Measurements from ENCODE around the gene ACP1. TPM values are rescaled to one million over a fixed set of nuclear protein-coding genes. Genes with fewer than 3 reads are reported as not detected.

ACP1 gene
- total and polyA plus RNA-seq, 5 donors from 2014 or later: 77.2 to 175 (median 166) TPM

DNA sequence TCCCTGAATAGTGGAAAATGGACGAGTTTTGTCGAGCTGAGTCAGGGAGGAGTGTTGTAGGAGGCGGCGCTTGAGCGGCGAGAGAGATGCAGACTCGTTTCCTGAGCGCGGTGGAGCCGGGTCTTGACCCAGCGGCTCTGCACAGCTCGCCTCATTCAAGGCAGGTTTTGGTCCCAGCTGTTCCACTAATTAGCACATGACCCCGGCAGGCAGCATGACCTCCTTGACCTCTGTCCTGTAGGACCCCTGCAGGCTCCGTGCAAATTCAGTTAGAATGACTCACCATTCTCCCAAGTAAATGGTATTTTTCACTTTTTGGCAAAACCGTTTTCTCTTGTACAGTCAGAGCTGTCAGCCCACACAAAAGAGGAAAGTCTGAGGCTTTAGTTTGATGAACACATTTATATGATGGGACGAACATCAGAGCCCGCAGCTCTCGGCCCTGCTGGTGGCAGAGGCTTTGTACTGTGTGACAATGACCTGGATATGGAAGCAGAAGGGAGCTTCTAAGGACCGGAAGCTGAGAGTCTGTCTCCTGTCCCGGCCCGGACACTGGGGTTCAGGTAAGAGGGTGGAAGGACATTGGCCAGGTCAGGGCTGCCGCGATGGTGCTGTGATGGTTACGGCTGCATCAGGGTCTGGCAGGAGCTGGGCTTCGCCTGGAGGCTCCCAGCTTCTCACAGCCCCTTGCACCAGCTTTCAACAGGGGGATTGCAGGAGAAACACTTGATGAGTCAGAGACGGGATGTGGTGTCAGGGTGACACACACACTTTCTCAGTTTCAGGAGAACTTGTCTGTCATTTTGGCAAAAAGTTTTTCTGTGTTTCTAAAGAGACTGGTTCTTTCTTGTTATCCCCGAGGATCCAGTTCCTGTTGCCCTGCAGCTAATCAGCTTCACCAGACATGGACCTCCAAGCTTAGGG is 53.0 kb downstream of the ACP1 start:
- H3K4me1 Mint-ChIP-seq: peaks cover 0 to 12% (median 4%) of the 10 kb centered on the region in 4 donors
- peak overlapping the region in 1 of 3 donors; percentile 20 for H3K27ac Mint-ChIP-seq
- H3K27ac ChIP-seq (ENCODE audit: insufficient read depth, low read length, poor library complexity, severe bottlenecking): no peak overlapping the region
- H3K9me3 ChIP-seq (ENCODE audit: control insufficient read depth in 2 of 2, low read length in 2 of 2): no peaks in the 10 kb centered on the region
- DNase-seq: peak in 1 of 3 donors; percentile 46
- peak overlapping the region in 2 of 4 donors; percentile 61 to 68 for H3K4me3 Mint-ChIP-seq
- no peaks in the 10 kb centered on the region for H3K36me3 Mint-ChIP-seq
- no peak for ATAC-seq (ENCODE audit: low read depth in 2 of 2)
- no peaks in the 10 kb centered on the region for H3K4me1 ChIP-seq (ENCODE audit: control insufficient read depth, insufficient read depth, low read length, poor library complexity, severe bottlenecking)
- no peaks in the 10 kb centered on the region for H3K27me3 ChIP-seq (ENCODE audit: control insufficient read depth, insufficient read depth, low read length)
- peaks cover 5% of the 10 kb centered on the region for H3K27me3 Mint-ChIP-seq
- H3K9me3 Mint-ChIP-seq: peaks cover 0 to 1% (median 0%) of the 10 kb centered on the region in 7 donors
- no peak overlapping the region for H3K4me3 ChIP-seq (ENCODE audit: low read depth, low read length)
- no peaks in the 10 kb centered on the region for H3K36me3 ChIP-seq (ENCODE audit: control insufficient read depth, insufficient read depth, low read length)

DNA sequence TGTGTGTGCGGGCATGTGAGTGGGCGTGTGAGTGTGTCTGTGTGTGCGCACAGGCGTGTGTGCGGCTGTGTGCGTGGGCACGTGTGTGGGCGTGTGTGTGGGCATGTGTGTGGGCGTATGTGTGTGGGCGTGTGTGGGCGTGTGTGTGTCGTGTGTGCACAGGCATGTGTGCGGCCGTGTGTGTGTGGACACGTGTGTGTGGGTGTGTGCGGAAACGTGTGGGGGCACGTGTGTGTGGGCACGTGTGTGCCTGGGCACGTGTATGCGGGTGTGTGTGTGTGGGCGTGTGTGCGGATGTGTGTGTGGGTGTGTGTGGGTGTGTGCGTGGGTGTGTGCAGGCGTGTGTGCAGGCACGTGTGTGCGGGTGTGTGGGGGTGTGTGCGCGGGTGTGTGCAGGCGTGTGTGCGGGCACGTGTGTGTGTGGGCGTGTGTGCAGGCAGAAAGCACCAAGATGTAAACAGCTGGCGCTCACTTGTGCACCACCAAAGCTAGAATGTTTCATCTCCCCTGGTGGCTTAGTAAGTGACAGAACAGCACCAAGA is 54.4 kb downstream of the ACP1 start:
- no peak overlapping the region for H3K4me3 Mint-ChIP-seq
- H3K27me3 Mint-ChIP-seq: peaks cover 5% of the 10 kb centered on the region
- H3K4me1 Mint-ChIP-seq: peaks cover 0 to 12% (median 4%) of the 10 kb centered on the region in 4 donors
- no peak for DNase-seq
- no peaks in the 10 kb centered on the region for H3K4me1 ChIP-seq (ENCODE audit: control insufficient read depth, insufficient read depth, low read length, poor library complexity, severe bottlenecking)
- H3K4me3 ChIP-seq (ENCODE audit: low read depth, low read length): no peak overlapping the region
- H3K27me3 ChIP-seq (ENCODE audit: control insufficient read depth, insufficient read depth, low read length): no peaks in the 10 kb centered on the region
- H3K27ac ChIP-seq (ENCODE audit: insufficient read depth, low read length, poor library complexity, severe bottlenecking): no peak overlapping the region
- H3K36me3 Mint-ChIP-seq: no peaks in the 10 kb centered on the region
- peak overlapping the region in 2 of 3 donors; percentile 38 to 82 for H3K27ac Mint-ChIP-seq
- peaks cover 0 to 1% (median 0%) of the 10 kb centered on the region in 7 donors for H3K9me3 Mint-ChIP-seq
- ATAC-seq (ENCODE audit: low read depth in 2 of 2): no peak
- no peaks in the 10 kb centered on the region for H3K36me3 ChIP-seq (ENCODE audit: control insufficient read depth, insufficient read depth, low read length)
- no peaks in the 10 kb centered on the region for H3K9me3 ChIP-seq (ENCODE audit: control insufficient read depth in 2 of 2, low read length in 2 of 2)

DNA sequence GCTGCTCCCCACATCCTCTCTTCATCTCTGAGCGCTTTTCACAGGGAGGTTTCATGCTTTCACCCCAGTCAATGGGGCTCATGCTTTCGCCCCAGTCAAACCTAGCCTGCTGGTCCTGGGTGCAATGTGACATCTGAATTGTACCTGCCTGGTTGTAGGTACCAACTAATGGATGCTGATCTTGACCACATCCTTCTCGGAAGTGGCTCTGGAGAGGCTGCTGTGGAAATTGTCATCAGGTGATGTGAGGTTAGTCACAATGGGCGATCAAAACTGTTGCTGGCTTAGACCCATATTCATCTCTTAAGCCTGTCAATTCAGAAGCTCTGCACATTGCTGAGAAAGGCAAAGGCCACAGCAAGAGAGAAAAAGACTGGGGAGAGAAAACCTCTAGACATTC is 55.8 kb downstream of the ACP1 start:
- no peak overlapping the region for H3K27ac Mint-ChIP-seq
- H3K4me1 ChIP-seq (ENCODE audit: control insufficient read depth, insufficient read depth, low read length, poor library complexity, severe bottlenecking): no peaks in the 10 kb centered on the region
- no peak overlapping the region for H3K4me3 Mint-ChIP-seq
- no peaks in the 10 kb centered on the region for H3K36me3 Mint-ChIP-seq
- no peaks in the 10 kb centered on the region for H3K9me3 ChIP-seq (ENCODE audit: control insufficient read depth in 2 of 2, low read length in 2 of 2)
- no peak overlapping the region for H3K27ac ChIP-seq (ENCODE audit: insufficient read depth, low read length, poor library complexity, severe bottlenecking)
- no peaks in the 10 kb centered on the region for H3K27me3 ChIP-seq (ENCODE audit: control insufficient read depth, insufficient read depth, low read length)
- no peak overlapping the region for H3K4me3 ChIP-seq (ENCODE audit: low read depth, low read length)
- peaks cover 5% of the 10 kb centered on the region for H3K27me3 Mint-ChIP-seq
- H3K4me1 Mint-ChIP-seq: peaks cover 0 to 12% (median 4%) of the 10 kb centered on the region in 4 donors
- ATAC-seq (ENCODE audit: low read depth in 2 of 2): no peak
- peaks cover 0 to 1% (median 0%) of the 10 kb centered on the region in 7 donors for H3K9me3 Mint-ChIP-seq
- no peak for DNase-seq
- no peaks in the 10 kb centered on the region for H3K36me3 ChIP-seq (ENCODE audit: control insufficient read depth, insufficient read depth, low read length)

DNA sequence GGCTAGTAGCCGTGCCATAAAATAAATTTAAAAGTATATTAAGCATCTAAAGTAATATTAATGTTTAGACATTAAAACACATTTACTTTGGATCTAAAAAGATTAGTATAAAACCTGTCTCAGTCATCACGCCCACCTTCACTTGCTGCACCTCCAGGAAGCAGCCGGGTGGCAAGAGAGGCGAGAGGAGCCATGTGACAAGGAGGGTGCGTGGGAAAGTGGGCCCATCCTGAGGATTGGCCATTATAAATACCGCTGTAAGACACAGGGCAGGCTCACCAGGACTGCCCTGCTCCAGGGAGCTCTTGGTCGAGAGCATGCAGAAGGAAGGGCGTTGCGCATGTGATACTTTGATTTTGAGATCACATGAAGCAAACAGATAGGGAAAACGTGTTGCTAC is 57.6 kb downstream of the ACP1 start:
- H3K4me1 ChIP-seq (ENCODE audit: control insufficient read depth, insufficient read depth, low read length, poor library complexity, severe bottlenecking): no peaks in the 10 kb centered on the region
- Mint-ChIP-seq H3K9me3 (peaks cover 0 to 10% (median 6%) of the 10 kb centered on the region in 7 donors), H3K27me3 (peaks cover 11% of the 10 kb centered on the region), H3K4me1 (peaks cover 0 to 7% (median 4%) of the 10 kb centered on the region in 4 donors), H3K27ac (peak overlapping the region in 1 of 3 donors; percentile 47), H3K4me3 (no peak overlapping the region), H3K36me3 (no peaks in the 10 kb centered on the region)
- no peak overlapping the region for H3K4me3 ChIP-seq (ENCODE audit: low read depth, low read length)
- no peaks in the 10 kb centered on the region for H3K27me3 ChIP-seq (ENCODE audit: control insufficient read depth, insufficient read depth, low read length)
- no peak overlapping the region for H3K27ac ChIP-seq (ENCODE audit: insufficient read depth, low read length, poor library complexity, severe bottlenecking)
- ATAC-seq (ENCODE audit: low read depth in 2 of 2): no peak
- H3K9me3 ChIP-seq (ENCODE audit: control insufficient read depth in 2 of 2, low read length in 2 of 2): no peaks in the 10 kb centered on the region
- no peak for DNase-seq
- no peaks in the 10 kb centered on the region for H3K36me3 ChIP-seq (ENCODE audit: control insufficient read depth, insufficient read depth, low read length)

DNA sequence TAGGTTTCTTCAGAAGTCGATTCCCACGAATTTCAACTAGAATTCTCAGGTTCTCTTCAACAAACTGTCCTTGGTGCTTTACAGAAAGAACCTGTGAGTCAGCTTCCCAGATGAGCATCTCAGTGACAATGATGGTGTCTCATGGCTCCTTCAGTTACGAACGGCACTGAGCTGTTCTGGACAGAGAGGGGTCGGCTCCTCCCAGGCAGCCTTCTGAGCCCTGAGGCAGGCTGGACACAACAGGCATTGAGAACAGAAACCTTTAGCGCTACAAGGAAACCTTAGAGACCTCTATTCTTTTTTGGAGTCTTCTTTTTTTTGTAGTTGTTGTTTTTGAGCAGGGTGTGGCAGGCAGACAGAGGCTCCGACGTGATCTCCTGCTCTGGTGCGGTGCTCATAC is 58.3 kb downstream of the ACP1 start:
- H3K4me3 Mint-ChIP-seq: no peak overlapping the region
- no peak overlapping the region for H3K27ac ChIP-seq (ENCODE audit: insufficient read depth, low read length, poor library complexity, severe bottlenecking)
- H3K9me3 ChIP-seq (ENCODE audit: control insufficient read depth in 2 of 2, low read length in 2 of 2): no peaks in the 10 kb centered on the region
- no peaks in the 10 kb centered on the region for H3K4me1 ChIP-seq (ENCODE audit: control insufficient read depth, insufficient read depth, low read length, poor library complexity, severe bottlenecking)
- no peaks in the 10 kb centered on the region for H3K36me3 Mint-ChIP-seq
- no peaks in the 10 kb centered on the region for H3K36me3 ChIP-seq (ENCODE audit: control insufficient read depth, insufficient read depth, low read length)
- H3K27me3 Mint-ChIP-seq: peaks cover 11% of the 10 kb centered on the region
- DNase-seq (no peak), ATAC-seq (ENCODE audit: low read depth in 2 of 2) (no peak)
- H3K4me1 Mint-ChIP-seq: peaks cover 0 to 3% (median 2%) of the 10 kb centered on the region in 4 donors
- H3K9me3 Mint-ChIP-seq: peaks cover 0 to 14% (median 6%) of the 10 kb centered on the region in 7 donors
- no peak overlapping the region for H3K4me3 ChIP-seq (ENCODE audit: low read depth, low read length)
- H3K27ac Mint-ChIP-seq: no peak overlapping the region
- no peaks in the 10 kb centered on the region for H3K27me3 ChIP-seq (ENCODE audit: control insufficient read depth, insufficient read depth, low read length)

Other genes with a start within 250 kb of the ACP1 start
- 4.9 TPM for gene FAM110C, start 218.4 kb upstream of the ACP1 start, total RNA-seq
- gene FAM110C, start 218.4 kb upstream of the ACP1 start, polyA plus RNA-seq: 1 to 10 TPM in 2 of 4 donors, under 1 TPM in 2; 0.79 to 1.9 (median 1.4) TPM
- 49.5 TPM for gene SH3YL1, start 915 bp upstream of the ACP1 start, total RNA-seq
- gene SH3YL1, start 915 bp upstream of the ACP1 start, polyA plus RNA-seq: 10 to 100 TPM; 27.8 to 52.5 (median 39.4) TPM
- gene ALKAL2, start 23.1 kb downstream of the ACP1 start, total RNA-seq: not detected
- under 1 TPM in 1 of 4 donors, not detected in 3; 0.80 TPM for gene ALKAL2, start 23.1 kb downstream of the ACP1 start, polyA plus RNA-seq